ENCODE results near the gene ARR3. TPM values are rescaled to one million over a fixed set of nuclear protein-coding genes. Genes with fewer than 3 reads are reported as not detected.
A peak's percentile ranks its signal among the peaks of the same experiment; 100 is the strongest.
"Not testable (repeated sequence)": the region's sequence is repeated elsewhere in the genome, so short reads cannot be mapped to it uniquely, and the experiment has no call there.

Gene ARR3
- total RNA-seq: not detected

GRCh38 chrX:70268034-70268433, at the start of gene ARR3:
Gene ARR3, plus strand, starts transcription at chrX:70268334. Its CDS starts 1,052 bp downstream, at chrX:70269386.
- ATAC-seq: no peak

DNA sequence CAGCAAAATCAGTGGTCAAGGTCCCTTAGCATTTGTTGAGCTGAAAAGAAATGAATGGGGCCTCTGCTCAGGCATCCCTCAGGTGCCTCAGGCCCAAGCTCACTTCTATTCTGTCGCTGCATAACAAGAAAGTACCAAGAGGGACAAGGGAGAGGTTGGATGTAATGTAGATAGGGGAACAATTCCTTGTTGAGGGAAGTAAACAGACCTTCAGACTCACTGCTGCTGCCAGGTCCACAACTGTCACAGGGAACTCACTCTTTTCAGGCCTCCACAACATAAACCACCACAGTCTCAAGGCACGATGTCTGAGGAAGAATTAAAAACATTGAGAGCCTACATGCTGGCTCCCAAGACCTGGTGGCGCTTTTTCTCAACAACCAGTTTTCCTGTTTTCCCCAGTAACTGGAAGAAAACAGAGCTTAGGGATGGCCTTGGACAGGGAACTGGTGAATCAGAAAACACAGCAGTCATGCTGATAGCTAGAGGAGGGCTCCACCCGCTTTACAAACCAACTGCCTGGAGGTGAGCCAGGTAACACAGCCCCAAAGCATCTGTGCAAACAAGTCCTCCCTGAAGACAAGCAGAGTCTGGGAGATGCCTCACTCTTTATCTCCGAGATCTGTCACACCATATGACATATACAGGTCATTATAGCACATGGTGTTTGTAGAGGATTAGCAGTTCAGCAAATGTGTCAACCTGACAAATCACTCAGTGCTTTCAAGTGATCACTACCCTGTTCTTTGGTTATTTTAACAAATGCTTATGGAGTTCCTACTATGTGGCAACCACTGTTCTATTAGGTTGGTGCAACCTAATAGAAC, 48.0 kb upstream of the ARR3 start:
- ATAC-seq: peak; percentile 98

DNA sequence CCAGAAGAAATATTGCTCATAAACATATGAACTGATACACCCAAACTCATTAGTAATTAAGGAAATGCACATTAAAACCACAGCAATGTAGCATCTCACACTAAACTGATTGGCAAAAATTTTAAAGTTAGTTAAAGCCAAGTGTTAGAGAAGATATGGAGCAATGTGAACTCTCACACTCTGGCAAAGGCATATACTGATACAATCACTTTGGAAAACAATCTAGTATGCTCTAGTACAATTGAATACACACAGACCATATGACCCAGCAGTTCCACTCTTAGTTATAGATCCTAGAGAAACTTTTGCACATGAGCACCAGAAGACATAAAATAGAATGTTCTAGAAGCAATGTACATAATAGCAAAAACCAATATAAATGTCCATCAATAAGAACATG, 42.1 kb upstream of the ARR3 start:
- ATAC-seq: no peak

GRCh38 chrX:70226687-70227086, 41.4 kb upstream of the ARR3 start:
- no peak for ATAC-seq

DNA sequence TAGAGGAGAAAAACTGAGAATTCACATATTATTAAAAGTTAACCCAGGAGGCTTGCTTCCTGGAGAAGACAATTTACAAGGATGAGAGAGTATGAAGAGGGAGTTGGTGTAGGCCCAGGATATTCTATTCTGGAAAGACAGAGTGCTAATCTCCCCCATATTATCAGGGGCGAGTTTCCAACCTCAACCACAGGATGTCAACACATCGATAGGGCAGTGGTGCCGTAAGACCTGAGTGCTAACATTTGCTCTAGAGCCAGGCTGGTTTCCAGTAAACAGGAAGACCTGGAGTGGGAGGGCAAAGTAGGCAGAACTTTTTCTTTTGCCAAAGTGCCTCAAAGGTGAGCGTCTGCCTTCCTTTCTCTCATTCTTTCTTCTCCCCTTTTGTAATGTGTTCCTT, 36.5 kb upstream of the ARR3 start:
- ATAC-seq: no peak

- ATAC-seq: no peak
Measured at GRCh38 chrX:70234355-70234754, 33.8 kb upstream of the ARR3 start, which contains the start of gene AWAT1. Gene AWAT1, plus strand, starts transcription at chrX:70234655. Its CDS starts 41 bp downstream, at chrX:70234696.

GRCh38 chrX:70240751-70241150, 27.4 kb upstream of the ARR3 start:
- no peak for ATAC-seq

- ATAC-seq: no peak
Measured at GRCh38 chrX:70241501-70241900, 26.6 kb upstream of the ARR3 start.

DNA sequence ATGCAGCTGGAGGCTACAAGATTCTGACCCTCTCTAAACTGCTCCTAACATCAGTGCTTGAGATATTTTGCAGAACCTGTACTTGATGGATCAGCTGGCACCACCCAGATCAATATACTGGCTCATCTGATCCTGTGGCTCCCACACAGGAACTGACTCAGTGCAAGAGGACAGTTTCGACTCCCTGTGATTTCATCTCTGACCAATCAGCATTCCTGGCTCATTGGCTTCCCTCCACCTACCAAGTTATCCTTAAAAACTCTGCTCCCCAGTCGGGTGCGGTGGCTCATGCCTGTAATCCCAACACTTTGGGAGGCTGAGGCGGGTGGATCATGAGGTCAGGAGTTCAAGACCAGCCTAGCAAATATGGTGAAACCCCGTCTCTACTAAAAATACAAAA, 24.5 kb upstream of the ARR3 start:
- ATAC-seq: not testable (repeated sequence)

GRCh38 chrX:70244881-70245280, 23.3 kb upstream of the ARR3 start:
- ATAC-seq: no peak

DNA sequence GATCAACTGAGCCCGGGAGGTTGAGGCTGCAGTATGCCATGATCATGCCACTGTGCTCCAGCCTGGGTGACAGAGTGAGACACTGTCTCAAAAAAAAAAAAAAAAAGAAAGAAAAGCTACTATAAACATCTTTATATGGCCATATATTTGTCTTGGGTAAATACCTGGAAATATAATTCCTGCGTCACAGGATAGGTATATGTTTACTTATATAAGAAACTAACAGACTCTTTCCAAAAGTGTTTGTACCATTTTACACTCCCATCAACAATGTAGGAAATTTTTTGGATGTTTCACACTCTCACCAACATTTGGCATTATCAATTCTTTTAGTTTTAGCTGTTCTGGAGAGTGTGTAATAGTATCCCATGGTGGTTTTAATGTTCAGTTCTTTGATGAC, 20.9 kb upstream of the ARR3 start:
- ATAC-seq: no peak

GRCh38 chrX:70252491-70252890, 15.6 kb upstream of the ARR3 start:
- ATAC-seq: peak; percentile 20

GRCh38 chrX:70253377-70254062, 14.6 kb upstream of the ARR3 start:
- peak; percentile 49 for ATAC-seq

GRCh38 chrX:70254063-70254400, 14.1 kb upstream of the ARR3 start:
- peak; percentile 58 for ATAC-seq

DNA sequence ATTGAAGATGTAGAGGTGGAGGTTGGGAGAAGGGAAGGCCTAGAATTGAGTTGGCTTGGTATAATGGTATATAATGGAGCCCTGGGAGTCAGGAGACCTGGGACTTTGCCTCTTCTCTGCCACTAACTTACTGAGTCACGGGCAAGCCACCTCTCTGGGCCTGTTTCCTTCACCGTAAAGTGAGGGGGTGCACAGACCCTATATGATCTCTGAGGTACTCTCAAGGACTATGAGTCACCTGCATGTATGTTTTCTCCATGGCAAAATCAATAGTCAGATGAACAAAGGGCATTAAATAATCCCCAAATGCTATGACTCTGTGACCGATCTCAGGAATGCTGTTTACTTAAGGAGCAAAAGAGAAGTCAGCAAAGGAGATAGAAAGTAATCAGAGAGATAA, 13.2 kb upstream of the ARR3 start:
- ATAC-seq: no peak

- ATAC-seq: no peak
Measured at GRCh38 chrX:70255452-70255851, 12.7 kb upstream of the ARR3 start.

- no peak for ATAC-seq
Measured at GRCh38 chrX:70257423-70258288, 10.5 kb upstream of the ARR3 start.

GRCh38 chrX:70260104-70260503, 8.0 kb upstream of the ARR3 start, which contains the start of gene P2RY4:
Gene P2RY4, minus strand, starts transcription at chrX:70260204. Its CDS starts 580 bp downstream, at chrX:70259624.
- ATAC-seq: no peak

DNA sequence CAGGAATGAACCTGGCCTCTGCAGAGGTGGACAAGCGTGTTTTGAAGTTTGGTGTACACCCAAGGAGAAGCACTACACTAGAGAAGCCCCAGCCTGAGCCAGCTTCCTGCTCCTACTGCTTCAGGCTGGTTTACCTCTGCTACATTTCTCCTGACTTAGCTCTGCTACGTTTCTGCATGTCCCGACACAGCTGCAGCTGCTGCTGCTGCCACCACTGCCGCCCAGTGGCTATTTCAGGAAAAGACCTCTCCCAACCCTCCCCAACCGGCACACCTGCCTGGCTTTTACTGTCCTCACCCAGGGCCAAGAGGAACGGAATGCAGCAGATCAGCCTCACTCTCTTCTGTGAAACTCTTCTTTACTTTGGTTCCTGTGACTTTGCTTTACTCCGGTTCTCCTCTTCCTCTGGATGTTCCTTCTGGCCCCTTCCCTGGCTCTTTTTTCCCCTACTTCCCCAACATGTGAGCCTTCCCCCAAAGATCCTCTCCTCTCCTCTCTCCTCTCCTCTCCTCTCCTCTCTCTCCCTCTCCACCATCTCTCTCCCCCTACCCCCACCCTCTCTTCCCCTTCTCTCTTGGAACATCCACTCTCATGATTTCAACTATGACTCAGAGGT, 5.1 kb upstream of the ARR3 start:
- peak; percentile 95 for ATAC-seq

GRCh38 chrX:70264784-70265183, 3.4 kb upstream of the ARR3 start:
- no peak for ATAC-seq

- not testable (repeated sequence) for ATAC-seq
Measured at GRCh38 chrX:70274029-70274428, 5.9 kb downstream of the ARR3 start.

- ATAC-seq: no peak
Measured at GRCh38 chrX:70279081-70279480, 10.9 kb downstream of the ARR3 start.

GRCh38 chrX:70280573-70280972, 12.4 kb downstream of the ARR3 start:
- ATAC-seq: no peak
